Sciatic nerve (tissue), 2 donors: ENCODE measurements around the gene PTPN14. TPM values are rescaled to one million over a fixed set of nuclear protein-coding genes. Genes with fewer than 3 reads are reported as not detected.

Source experiments
- ATAC-seq: fragments of 200-7000 bp; cut with Tn5 transposase; one replicate; pipeline ENCODE4 v1.9.1; 2020; ENCODE audit warnings: mild to moderate bottlenecking, moderate library complexity
- DNase-seq: peaks from one replicate; pipeline ENCODE4 v3.0.0-alpha.2; 2020; ENCODE audit warnings: low spot score
- intact Hi-C: fragments of 100-400 bp; cut with DNase I; formaldehyde crosslinking; loops from one replicate; pipeline ENCODE4 v1.14.2; 2022
- total RNA-seq: library from RNA; stranded (reverse); fragmentation: NEBNext Ultra II Directional; extraction: Animal tissue kit (Norgen Biotek cat#: 25700); gene quantifications from one replicate; pipeline ENCODE4 v1.2.1, GENCODE V29; 2021
- donor health status: DM: no; HTN: no; CAD: no.
- donor health status: DM: no; HTN: no; CAD: no.

The PTPN14 gene
- total RNA-seq, 1 donor from 2014 or later = 85.9 TPM

- ATAC-seq (no peak), DNase-seq (no peak)
- intact Hi-C loops = no loop called here
Observed at GRCh38 chr1:214467078-214467585, 84.3 kb downstream of the PTPN14 start.

DNA sequence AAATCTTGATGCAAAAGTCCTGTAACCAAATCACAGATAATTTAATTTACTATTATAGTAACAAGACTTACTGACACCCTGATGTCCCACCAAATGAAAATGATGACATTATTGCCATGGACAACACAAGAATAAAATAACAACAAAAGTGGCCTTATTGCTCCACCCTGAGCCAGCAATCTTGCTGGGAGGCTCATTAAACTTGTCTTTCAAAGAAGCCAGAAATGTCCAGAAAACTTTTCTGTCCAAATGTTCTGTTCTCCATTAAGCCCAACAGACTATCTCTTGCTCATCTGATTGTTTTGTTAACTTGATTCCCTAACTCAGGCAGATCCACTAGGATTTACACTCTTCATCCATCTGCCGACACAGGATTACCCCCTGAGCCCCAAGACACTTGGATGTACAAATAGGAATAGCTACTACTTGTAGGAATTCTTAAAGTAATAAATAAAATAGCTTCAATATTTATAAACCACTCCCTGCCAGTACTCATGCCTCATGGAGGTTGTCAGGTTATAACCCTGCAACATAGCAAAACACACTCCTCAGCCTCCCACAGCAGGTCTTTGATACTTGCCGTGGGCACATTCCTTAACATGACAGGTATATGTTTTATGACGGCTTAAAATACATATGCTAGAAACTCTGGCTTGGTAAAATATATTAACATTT, 84.9 kb downstream of the PTPN14 start:
- no peak for DNase-seq
- ATAC-seq = peak; percentile 15
- intact Hi-C loops = no loop called here

DNA sequence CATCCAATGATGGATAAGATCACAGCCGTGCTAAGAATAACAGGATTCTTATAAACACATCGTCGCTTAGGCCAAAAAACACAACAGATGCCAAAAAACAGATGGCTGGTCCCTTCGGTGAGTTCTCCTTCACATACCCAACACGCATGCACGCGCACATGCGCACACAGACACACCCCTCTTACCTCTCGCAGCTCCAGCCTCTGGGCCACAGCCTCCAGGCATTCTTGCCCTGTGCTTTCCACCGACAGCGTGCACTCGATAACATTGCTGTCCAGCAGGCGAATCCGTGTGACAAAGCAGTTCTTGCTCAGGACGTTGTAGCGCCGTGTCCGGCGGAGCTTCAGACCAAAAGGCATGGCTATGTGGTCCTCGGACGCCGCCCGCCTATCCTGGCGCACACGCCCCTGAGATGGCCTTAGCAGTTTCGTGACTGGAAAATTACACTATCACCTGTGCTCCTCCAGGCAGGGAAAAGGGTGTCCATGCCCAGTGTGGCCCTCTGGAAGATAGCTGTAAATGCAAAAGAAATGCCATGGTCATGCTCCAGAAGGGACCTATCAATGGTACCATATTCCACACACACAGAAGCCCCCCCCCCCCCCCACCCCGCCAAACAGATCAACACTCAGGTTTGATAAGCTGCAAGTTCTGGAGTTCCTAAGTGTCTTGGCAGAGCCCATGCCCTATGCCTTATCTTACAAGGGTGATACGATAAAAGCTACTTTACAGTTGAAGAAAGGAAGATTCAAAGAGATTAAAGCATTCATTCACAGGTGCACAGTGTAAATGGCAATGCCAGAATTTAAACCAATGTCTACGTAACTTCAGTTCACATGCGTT, 86.7 kb downstream of the PTPN14 start:
- ATAC-seq (peak; percentile 53), DNase-seq (no peak)
- intact Hi-C loops = no loop called here

DNA sequence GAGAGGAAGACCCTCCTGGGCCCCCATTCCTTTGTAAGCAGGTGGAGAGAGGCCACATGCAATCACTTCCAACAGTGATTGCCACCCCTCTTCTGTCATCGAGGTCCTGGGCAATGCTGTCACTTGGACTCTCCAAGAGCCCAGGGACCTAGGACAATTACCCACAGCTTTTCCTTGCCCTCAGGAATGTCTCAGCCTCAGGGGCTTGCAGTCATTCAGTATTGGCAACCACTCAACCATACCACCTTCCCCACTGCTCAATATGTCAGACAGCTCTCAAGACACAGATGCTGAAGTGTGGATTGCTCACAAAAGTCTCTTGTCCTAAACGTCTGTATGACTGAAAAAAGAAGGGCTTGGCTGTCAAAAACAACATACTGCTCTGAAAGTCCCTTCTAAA, 87.8 kb downstream of the PTPN14 start:
- ATAC-seq (no peak), DNase-seq (no peak)
- intact Hi-C loops = no loop called here

DNA sequence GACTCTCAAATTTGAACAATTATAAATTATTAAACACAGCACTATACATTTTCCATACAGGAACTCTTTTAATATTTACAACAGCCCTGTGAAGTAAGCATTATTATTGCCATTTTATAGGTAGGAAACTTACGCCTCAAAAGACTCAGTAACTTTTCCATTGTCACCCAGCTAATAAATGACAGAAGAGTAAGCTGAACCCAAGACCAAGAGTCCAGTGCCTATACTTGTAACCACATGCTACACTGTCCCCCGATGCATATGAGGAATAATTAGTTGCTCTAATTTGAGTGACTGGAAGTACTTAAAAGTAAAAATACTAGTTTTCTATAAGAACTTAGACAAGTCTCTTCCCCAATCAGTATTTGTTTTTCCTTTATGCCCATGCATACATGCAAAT, 88.5 kb downstream of the PTPN14 start:
- intact Hi-C loops = no loop called here
- DNase-seq (no peak), ATAC-seq (no peak)

DNA sequence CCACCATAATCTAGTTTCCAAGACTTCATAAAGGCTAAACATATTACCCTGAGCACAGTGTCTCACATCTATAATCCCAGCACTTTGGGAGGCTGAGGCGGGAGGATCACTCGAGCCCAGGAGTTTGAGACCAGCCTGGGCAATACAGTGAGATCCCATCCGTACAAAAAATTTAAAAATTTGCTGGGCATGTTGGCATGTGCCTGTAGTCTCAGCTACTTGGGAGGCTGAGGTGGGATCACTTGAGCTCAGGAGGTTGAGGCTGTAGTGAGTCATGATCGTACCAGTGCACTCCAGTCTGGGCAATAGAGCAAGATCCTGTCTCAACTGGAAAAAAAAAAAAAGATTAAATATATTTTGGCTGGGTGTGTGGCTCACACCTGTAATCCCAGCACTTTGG, 90.1 kb downstream of the PTPN14 start:
- ATAC-seq (no peak), DNase-seq (no peak)
- intact Hi-C loops = no loop called here

GRCh38 chr1:214460304-214460916, 91.0 kb downstream of the PTPN14 start:
- DNase-seq (no peak), ATAC-seq (no peak)
- intact Hi-C loops = no loop called here

GRCh38 chr1:214459895-214460294, 91.5 kb downstream of the PTPN14 start:
- ATAC-seq = no peak
- intact Hi-C loops = no loop called here
- no peak for DNase-seq

GRCh38 chr1:214458541-214458940, 92.9 kb downstream of the PTPN14 start:
- ATAC-seq (no peak), DNase-seq (no peak)
- intact Hi-C loops = no loop called here

GRCh38 chr1:214455971-214456867, 95.2 kb downstream of the PTPN14 start:
- intact Hi-C loops = no loop called here
- DNase-seq = no peak
- ATAC-seq = no peak

DNA sequence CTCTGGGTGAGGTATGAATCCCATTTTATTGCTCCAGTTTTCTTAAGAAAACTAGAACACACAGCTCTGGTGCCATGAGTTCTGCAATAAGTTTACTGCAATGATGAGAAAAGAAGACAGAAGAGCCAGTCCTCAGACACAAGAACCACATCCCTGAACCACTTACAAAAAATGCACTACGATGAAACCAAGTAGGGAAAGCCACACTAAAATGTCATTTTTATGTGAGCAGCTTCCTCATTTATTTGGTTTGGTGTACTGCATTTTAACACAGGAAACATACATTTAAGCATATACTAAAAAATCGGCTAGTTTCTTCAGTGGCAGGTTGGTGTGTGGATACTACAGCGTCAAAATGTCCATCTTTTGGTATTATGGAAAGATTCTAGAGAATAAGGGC, 95.9 kb downstream of the PTPN14 start:
- DNase-seq = no peak
- intact Hi-C loops = no loop called here
- ATAC-seq = no peak

DNA sequence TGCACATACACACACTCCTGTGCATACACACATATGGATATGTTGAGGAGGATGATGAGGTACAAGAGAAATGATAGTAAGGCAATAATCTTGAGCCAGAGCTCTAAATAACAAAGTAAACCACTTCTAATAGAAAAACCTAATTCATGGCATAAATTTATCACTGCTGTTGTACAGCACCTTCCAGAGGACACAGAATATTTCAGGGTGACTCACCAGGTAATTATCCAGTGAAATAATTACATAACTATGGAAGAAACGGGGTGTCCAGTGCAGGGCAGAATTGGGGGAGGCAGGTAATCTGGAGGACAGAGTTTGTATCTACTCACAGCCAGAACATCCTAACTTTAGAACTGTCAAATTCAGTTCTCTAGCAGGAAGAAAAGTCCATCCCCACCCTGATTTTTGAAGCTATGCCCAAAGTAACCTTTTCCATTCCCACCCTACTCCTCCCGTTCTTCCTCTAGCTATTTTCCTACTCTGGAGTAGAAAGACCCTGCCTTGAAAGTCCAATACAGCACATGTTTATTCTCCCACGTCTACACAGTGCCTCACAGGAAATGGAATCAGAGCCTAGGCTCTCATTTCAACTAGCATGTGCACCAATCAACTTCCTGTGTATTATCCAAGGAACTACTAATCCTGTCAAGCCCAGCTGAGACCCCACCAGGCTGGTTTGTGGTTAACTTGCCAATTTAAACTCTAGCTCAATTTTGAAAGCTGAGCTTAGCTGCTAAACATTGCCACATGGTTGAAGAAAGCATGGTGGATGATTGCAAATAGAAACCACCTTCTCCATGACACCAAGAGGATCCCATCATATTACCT, 96.6 kb downstream of the PTPN14 start:
- no peak for DNase-seq
- ATAC-seq = peak; percentile 26
- intact Hi-C loops = no loop called here

- intact Hi-C loops = no loop called here
- ATAC-seq = no peak
- DNase-seq = no peak
Observed at GRCh38 chr1:214453109-214453722, 98.2 kb downstream of the PTPN14 start.

GRCh38 chr1:214452152-214452784, 99.1 kb downstream of the PTPN14 start:
- DNase-seq = no peak
- intact Hi-C loops = no loop called here
- ATAC-seq = no peak

DNA sequence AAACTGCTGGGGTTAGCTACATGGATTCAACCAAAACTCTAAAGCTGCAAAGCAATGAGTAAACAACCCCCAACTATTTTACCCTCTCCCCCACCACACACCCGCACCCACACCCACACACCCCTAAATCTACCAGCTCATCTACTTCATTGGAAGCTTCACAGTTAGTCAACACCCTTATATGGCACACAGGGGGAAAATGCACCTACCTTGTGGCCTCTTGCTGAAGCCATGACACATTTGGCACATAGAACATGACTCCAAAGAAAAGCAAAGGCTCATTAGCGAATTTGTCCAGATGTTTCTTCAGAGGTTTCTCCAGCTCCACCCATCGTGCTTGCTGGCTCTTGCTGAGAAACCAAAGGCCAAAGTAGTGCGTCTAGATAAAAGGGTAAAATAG, 99.8 kb downstream of the PTPN14 start:
- intact Hi-C loops = no loop called here
- no peak for DNase-seq
- ATAC-seq = no peak

GRCh38 chr1:214449371-214449770, 102.0 kb downstream of the PTPN14 start:
- intact Hi-C loops = no loop called here
- ATAC-seq (no peak), DNase-seq (no peak)

DNA sequence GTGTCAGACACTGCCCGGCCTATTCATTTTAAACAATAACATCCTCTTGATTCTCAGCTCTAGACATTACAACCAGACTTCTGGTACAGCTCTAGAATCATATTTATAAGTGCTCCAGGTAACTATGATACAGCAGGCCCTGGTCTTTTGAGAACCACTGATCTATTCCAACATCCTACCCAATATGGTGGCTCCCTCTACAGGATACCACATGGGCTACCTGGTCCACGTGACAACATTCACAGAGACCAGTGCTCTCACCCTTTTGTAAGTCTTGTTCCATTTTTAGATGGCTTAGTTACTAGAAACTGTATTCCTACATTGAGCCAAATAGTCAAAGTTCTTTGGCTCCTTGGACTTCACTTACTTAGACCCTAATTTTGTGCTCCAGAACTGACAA, 102.9 kb downstream of the PTPN14 start:
- DNase-seq (no peak), ATAC-seq (no peak)
- intact Hi-C loops = no loop called here

GRCh38 chr1:214447557-214447871, 103.9 kb downstream of the PTPN14 start:
- intact Hi-C loops = no loop called here
- ATAC-seq (no peak), DNase-seq (no peak)
